Measurements from ENCODE around the gene ACBD6.

The ACBD6 gene

GRCh38 chr1:180290265-180291001 lies 211.9 kb downstream of the ACBD6 start:
- no peak for DNase-seq

- no peak for DNase-seq
These were observed 213.4 kb downstream of the ACBD6 start for GRCh38 chr1:180288940-180289339.

- DNase-seq, result no peak
These were observed 214.2 kb downstream of the ACBD6 start for GRCh38 chr1:180287988-180288705.

- DNase-seq, result no peak
These were observed 216.0 kb downstream of the ACBD6 start for GRCh38 chr1:180286417-180286816.

GRCh38 chr1:180283098-180283497 lies 219.3 kb downstream of the ACBD6 start:
- DNase-seq, result no peak

GRCh38 chr1:180282401-180283044 lies 219.9 kb downstream of the ACBD6 start:
- no peak for DNase-seq

GRCh38 chr1:180281490-180281889 lies 220.9 kb downstream of the ACBD6 start:
- DNase-seq, result no peak

- DNase-seq, result no peak
These were observed 221.8 kb downstream of the ACBD6 start for GRCh38 chr1:180280617-180281016.

- DNase-seq, result no peak
These were observed 222.7 kb downstream of the ACBD6 start for GRCh38 chr1:180279651-180280050.

GRCh38 chr1:180278596-180279395 lies 223.6 kb downstream of the ACBD6 start:
- no peak for DNase-seq

- no peak for DNase-seq
These were observed 224.2 kb downstream of the ACBD6 start for GRCh38 chr1:180278194-180278515.

GRCh38 chr1:180277476-180278193 lies 224.7 kb downstream of the ACBD6 start:
- DNase-seq, result no peak

GRCh38 chr1:180275726-180276125 lies 226.7 kb downstream of the ACBD6 start:
- DNase-seq, result no peak

GRCh38 chr1:180274221-180274620 lies 228.2 kb downstream of the ACBD6 start:
- DNase-seq, result no peak

- no peak for DNase-seq
These were observed 229.3 kb downstream of the ACBD6 start for GRCh38 chr1:180273066-180273465.

GRCh38 chr1:180272395-180272794 lies 230.0 kb downstream of the ACBD6 start:
- DNase-seq, result no peak

- no peak for DNase-seq
These were observed 230.8 kb downstream of the ACBD6 start for GRCh38 chr1:180271272-180272255.

GRCh38 chr1:180270530-180271271 lies 231.7 kb downstream of the ACBD6 start:
- DNase-seq, result no peak

- no peak for DNase-seq
These were observed 232.5 kb downstream of the ACBD6 start for GRCh38 chr1:180269645-180270529.
